ENCODE measurements around the gene STAMBPL1.
"Not testable (repeated sequence)": the region's sequence is repeated elsewhere in the genome, so short reads cannot be mapped to it uniquely, and the experiment has no call there.

STAMBPL1 gene

DNA sequence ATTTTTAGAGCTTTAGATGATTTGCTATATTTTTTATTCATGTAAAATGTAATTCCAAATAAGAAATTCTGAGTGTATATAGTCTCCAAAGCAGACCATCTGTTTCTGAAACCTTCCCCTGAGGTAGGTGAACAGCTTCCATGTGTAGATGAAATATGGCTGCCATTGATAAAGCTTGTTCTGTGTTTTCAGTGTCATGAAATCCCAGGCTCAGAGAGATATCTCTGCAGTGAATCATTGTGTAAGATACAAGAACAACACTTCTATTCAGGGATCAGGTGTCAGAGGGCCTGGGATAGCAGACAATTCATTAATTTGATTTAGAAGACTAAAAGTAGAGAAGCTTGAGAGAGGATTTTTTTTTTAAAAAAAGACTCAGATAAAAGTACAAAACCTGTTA lies 43.5 kb downstream of the STAMBPL1 start:
- DNase-seq (ENCODE audit: low read depth), result peak; percentile 47
- TF ChIP-seq, protein P1, sequence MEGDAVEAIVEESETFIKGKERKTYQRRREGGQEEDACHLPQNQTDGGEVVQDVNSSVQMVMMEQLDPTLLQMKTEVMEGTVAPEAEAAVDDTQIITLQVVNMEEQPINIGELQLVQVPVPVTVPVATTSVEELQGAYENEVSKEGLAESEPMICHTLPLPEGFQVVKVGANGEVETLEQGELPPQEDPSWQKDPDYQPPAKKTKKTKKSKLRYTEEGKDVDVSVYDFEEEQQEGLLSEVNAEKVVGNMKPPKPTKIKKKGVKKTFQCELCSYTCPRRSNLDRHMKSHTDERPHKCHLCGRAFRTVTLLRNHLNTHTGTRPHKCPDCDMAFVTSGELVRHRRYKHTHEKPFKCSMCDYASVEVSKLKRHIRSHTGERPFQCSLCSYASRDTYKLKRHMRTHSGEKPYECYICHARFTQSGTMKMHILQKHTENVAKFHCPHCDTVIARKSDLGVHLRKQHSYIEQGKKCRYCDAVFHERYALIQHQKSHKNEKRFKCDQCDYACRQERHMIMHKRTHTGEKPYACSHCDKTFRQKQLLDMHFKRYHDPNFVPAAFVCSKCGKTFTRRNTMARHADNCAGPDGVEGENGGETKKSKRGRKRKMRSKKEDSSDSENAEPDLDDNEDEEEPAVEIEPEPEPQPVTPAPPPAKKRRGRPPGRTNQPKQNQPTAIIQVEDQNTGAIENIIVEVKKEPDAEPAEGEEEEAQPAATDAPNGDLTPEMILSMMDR (IDR thresholded peaks at IDR 0.05; ENCODE audit: insufficient read depth, low read depth, low read length, missing control alignments), result no peak
- no peak overlapping the region for H3K4me3 ChIP-seq (ENCODE audit: low read length)

DNA sequence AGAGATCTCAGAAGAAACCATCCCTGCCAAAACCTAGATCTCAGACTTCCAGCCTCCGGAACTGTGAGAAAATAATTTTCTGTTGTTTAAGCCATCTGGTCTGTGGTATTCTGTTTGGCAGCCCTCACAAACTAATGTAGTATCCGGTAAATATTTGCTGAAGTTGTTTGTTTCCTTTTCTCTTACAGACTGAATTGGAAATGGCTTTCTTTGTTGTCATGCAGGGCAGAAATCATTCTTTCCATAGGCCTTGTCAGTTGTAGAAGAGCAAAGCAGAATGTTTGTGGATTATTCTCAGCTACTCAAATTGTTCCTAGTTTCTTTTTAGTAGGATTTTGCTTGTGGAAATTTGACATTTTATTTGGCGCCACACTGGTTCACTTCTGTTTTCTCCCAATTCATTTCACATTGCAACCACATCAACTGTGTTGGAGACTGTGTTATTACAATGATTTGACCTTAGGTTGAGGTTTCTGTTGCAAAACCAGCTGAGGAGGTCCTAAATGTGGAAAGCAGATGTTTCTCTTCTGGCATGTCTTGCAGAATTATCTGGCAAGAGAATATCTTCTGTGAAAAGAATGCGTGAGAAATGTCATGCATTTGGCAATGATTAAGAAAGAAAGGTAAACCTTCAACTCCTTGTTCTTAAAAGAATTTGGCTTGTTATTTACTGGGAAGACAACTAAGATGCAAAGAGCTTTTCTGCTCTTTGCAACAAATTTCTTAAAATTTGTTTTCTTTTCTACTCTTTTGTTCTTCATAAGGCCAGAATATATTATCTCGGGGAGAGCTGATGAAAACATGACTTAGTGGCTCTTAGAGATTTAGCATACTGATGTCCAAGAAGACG lies 46.7 kb downstream of the STAMBPL1 start:
- no peak for DNase-seq (ENCODE audit: low read depth)
- H3K4me3 ChIP-seq (ENCODE audit: low read length), result no peak overlapping the region
- TF ChIP-seq, protein P1 (IDR thresholded peaks at IDR 0.05; ENCODE audit: insufficient read depth, low read depth, low read length, missing control alignments), result no peak

DNA sequence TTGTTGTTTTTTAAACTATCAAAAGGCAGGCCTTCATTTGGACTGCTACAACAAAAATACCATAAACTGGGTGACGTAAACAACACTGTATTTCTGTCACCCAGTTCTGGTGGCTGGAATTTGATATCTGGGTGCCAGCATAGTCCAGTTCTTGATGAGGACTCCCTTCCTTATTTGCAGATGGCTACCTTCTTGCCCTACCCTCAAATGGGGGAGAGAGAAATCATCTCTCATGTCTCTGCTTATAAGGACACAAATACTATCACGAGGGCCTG lies 47.3 kb downstream of the STAMBPL1 start:
- no peak for DNase-seq (ENCODE audit: low read depth)
- H3K4me3 ChIP-seq (ENCODE audit: low read length), result no peak overlapping the region
- TF ChIP-seq, protein P1 (IDR thresholded peaks at IDR 0.05; ENCODE audit: insufficient read depth, low read depth, low read length, missing control alignments), result no peak

DNA sequence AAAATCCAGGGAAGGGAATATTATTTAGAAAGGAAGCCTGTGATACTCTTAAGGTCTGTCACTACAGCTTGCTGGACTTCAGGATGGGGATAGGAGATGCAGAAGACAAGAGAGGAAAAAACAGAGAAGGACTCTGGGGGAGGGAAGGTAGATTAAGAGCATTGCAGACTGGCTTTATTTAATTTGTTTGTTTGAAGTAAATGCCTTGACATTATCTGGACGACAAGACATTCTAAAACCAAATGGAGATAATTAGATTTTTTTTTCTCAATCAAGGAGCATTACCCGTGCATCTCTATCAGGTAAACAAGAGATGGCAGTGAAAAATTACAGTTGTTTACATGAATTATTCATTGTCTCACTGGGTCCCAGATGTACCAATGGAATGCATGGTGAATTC lies 48.2 kb downstream of the STAMBPL1 start:
- H3K4me3 ChIP-seq (ENCODE audit: low read length), result no peak overlapping the region
- TF ChIP-seq, protein P1 (IDR thresholded peaks at IDR 0.05; ENCODE audit: insufficient read depth, low read depth, low read length, missing control alignments), result no peak
- DNase-seq (ENCODE audit: low read depth), result no peak

DNA sequence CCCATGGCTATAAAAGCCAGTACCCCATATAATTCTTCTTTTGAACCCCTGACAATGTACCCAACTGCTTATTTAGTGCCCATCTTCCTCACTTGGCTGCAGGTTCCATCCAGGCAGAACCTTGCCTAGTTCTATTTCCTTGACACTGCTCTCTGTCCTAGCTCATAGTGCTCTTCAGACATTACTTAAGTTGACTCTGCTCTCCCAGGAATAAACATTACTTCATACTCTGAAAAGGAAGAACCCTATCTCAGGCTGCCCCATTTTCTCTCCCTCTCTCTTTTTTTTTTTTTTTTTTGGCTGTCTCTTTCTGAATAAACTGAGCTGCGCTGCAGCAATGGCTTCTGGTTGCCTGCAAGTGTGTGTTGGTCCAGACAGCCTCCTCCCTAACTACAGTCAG lies 51.5 kb downstream of the STAMBPL1 start:
- no peak for DNase-seq (ENCODE audit: low read depth)
- TF ChIP-seq, protein P1 (IDR thresholded peaks at IDR 0.05; ENCODE audit: insufficient read depth, low read depth, low read length, missing control alignments), result no peak
- no peak overlapping the region for H3K4me3 ChIP-seq (ENCODE audit: low read length)

DNA sequence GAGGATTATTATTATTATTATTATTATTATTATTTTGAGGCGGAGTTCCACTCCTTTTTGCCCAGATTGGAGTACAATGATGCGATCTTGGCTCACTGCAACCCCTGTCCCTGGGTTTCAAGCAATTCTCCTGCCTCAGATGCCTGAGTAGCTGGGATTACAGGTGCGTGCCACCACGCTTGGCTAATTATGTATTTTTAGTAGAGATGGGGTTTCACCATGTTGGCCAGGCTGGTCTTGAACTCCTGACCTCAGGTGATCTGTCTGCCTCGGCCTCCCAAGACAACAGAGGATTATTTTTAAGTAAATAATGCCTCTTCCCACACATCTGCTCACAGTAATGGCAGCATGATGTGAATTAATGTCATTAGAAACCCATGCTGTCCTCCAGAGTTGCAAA lies 52.0 kb downstream of the STAMBPL1 start:
- DNase-seq (ENCODE audit: low read depth); H3K4me3 ChIP-seq (ENCODE audit: low read length): not testable (repeated sequence)

DNA sequence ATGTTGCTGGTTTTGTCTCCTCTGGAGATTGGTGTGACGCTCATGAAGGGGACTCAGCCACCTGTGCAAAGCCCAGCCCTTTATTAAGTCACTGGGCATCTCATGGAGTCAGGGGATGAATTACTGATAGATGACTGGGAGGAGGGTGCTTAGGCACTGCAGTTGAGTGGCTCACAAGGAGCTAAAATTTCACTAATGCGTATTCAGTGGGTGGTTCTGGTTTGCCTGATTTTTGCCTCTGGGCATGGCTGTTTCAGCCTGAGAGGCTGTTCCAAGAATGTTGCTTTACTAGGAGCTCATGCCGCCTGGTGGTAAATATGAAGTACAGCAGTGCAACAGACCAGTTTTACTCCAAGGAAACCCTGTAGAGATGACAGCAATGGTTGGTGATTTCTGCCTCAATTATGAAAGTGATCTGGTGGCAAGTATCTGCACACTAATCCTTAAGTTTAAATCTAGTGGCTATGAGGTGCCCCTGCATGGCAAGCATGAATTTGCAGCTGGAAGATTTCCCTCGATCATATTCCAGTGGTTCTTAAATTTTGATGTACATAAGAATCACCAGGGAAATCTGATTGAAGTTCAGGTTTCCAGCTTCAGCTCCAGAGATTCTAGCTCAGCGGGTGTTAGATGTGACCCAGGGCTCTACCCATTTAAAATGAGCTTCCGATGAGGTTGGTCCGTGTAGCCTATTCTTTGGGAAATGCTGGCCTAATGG lies 52.7 kb downstream of the STAMBPL1 start:
- peak; percentile 91 for DNase-seq (ENCODE audit: low read depth)
- H3K4me3 ChIP-seq (ENCODE audit: low read length), result no peak overlapping the region
- TF ChIP-seq, protein P1 (IDR thresholded peaks at IDR 0.05; ENCODE audit: insufficient read depth, low read depth, low read length, missing control alignments), result peak; percentile 95

Measured in epithelial cell of esophagus (primary cell).